HL-60/S4 treated with phorbol 12-myristate 13-acetate at 8.2 ng/mL for 4 days and 3 days (cell line): ENCODE data around the gene CSRNP3.

ENCODE experiments used
- in situ Hi-C: fragments of 300-500 bp; cut with MboI; formaldehyde crosslinking; loops from 2 replicates; pipeline ENCODE4 v1.15.0; 2022; ENCODE audit warnings: low sequenced_read_pairs

Gene CSRNP3

DNA sequence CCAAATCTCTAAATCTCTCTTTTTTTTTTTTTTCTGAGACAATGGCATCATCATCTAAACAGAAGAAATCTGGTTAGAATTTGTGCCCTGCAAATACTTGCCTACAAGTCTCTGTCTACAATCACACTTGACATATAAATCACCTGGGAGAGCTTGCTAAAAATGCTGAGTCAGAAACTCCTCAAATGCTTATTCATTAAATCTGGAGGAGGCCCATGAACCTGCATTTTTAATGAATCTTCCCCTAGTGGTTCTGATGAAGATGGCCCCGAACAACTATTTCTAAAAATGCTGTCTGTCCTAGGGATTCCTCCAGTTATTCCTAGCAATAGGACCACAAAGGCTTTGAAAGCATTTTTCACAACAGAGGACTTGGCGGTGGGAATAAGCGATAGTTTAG is 1.6 kb upstream of the CSRNP3 start:
- in situ Hi-C loops, result no loop called here

GRCh38 chr2:165470361-165470760 is 863 bp downstream of the CSRNP3 start:
- in situ Hi-C loops, result no loop called here

DNA sequence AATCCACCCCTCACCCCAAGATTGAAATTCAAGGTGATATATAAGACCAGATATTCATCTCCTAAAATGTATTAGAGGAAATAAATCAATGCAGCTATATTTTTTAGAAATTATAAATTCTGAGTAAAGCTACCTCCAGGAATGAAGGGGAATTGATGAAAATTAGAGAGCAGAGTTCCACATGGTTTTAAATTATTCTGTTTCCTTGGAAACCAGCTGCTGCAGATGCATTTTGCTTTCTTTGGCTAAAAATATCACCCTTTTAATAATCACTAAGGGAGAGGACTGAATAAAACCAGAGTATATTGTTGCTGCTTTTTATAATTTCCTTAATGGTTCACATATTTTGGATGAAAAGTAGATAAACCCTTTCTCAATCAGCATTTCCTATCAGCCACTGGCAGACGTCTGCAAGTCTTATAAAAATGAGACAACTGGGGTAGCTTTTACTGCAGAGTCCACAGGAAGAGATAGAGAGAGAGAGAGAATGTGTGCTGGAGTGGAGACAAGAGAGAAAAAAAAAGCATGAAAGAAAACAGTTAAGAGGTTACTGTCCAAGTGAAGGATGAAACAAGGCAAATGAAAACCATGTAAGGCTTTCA is 2.0 kb downstream of the CSRNP3 start:
- in situ Hi-C loops, result no loop called here

- in situ Hi-C loops, result no loop called here
These were observed 3.4 kb downstream of the CSRNP3 start for GRCh38 chr2:165472922-165473321.

GRCh38 chr2:165474619-165475276 is 5.2 kb downstream of the CSRNP3 start:
- in situ Hi-C loops, result no loop called here

GRCh38 chr2:165475277-165476004 is 5.9 kb downstream of the CSRNP3 start:
- in situ Hi-C loops, result no loop called here

- in situ Hi-C loops, result no loop called here
These were observed 10.4 kb downstream of the CSRNP3 start for GRCh38 chr2:165479856-165480255.

- in situ Hi-C loops, result no loop called here
These were observed 25.1 kb downstream of the CSRNP3 start for GRCh38 chr2:165494573-165494972.

DNA sequence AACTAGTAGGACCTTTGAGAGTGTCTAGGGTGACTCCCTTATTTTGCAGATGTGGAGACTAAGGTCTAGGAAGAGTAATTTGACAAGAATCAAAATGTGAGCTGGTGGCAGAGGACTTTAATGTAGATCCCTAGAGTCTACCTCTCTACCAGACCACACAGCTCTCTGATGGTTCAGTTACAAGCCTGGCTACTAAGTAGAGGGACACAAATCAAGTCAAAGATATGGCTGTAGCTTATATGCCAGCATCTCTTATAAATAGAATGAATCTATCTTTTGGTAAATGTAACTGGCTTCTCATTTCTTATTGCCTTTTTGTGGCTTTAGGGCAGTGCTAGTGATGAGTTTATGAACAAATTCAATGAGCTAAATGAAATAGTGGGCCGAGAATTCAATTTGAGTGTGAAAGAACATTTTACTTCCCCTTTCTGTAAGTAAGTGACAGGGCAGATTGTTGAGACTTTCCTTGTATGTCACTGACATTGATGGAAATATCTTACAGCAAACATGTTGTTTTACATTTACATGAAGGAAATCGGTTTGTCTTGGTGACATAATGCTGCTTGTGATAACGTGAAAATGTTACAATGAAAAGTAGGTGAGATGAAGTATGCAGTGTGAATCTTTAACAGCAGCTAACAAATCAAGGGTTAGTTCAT is 28.3 kb downstream of the CSRNP3 start:
- in situ Hi-C loops, result no loop called here

GRCh38 chr2:165499131-165499530 is 29.6 kb downstream of the CSRNP3 start:
- in situ Hi-C loops, result no loop called here

DNA sequence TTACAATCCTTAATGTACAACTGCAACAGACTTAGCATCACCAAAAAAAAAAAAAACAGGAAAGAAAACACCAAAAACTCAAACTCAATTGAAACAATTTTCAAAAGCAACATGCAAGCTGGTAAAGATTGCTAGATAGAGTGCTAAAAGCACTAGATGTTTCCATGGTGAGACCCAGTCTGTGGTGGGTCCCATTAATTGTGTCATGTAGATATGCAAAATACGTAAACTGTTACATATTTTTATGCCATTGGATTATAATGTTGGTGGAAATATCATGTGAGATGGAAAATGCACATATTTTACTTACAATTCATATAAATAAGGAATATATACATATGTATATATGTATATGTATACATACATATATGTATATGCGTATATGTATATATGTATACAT is 30.5 kb downstream of the CSRNP3 start:
- in situ Hi-C loops, result no loop called here

DNA sequence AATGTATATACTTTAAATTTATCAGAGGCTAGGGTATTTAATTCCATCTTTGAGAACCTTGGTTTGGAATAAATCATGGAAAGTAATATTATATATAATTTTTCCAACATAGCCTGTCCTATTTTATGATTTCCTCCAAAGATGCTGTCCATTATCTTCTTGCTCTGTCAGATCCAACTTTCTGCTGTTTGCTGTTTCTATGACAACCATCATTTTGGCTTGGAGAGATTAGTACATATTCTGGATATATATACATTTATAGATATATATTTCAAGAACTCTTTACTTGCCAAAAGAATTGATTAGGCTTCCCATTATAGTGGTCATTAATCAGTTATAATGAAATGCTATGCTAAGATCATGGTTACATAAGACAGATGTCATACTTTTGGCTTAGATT is 31.3 kb downstream of the CSRNP3 start:
- in situ Hi-C loops, result no loop called here

DNA sequence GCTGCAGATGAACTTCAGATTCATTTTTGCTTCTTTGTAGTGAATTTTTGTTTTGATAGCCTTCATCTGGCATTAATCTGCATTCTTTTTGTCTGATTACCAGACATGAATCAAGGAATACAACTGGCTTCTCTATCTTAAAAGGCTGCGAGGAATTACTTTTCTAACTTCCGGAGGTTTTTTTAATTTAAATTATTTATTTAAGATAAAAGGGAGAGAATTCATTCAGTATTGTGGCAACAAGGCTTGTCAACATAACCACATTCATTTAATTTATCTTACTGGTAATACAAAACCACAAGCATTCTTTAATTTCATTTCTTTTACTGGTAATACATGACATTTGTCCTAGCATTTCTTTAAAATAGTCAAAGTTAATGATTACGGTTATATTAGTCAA is 36.0 kb downstream of the CSRNP3 start:
- in situ Hi-C loops, result no loop called here

DNA sequence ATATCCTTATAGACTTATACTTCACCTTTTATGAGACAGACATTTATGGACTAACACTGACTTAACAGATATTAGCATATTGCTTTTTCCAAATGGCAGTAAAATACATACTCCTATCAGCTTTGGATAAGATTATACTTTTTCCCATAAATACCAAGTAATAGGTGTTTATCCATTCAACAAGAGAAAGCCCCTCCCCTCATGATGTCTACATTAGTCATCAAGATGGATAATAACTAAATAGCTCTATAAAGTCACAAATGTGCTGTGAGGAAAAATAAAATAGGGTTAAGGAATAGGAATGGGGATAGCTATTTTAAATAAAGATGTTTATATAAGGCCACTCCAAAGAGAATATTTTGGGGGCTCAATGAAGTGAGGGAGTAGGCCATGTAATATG is 39.4 kb downstream of the CSRNP3 start:
- in situ Hi-C loops, result no loop called here

DNA sequence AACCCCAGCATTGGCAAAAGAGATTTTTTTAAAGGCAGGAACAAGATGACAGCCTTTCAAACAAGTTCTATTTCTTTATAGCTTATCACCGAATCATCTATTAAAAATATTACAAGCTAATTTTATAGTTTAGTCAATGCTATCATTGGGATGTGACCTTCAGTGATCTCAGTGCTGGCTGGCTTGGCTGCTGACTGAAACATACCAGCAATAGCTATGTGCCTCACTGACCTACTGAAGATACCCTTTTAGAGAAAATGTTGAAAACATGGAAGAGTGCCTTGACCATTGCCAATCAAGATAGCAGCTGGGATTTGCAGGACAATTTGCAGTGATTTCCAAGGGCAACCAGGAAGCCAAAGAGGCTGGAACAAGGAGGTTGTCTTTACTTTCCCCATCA is 44.0 kb downstream of the CSRNP3 start:
- in situ Hi-C loops, result no loop called here

DNA sequence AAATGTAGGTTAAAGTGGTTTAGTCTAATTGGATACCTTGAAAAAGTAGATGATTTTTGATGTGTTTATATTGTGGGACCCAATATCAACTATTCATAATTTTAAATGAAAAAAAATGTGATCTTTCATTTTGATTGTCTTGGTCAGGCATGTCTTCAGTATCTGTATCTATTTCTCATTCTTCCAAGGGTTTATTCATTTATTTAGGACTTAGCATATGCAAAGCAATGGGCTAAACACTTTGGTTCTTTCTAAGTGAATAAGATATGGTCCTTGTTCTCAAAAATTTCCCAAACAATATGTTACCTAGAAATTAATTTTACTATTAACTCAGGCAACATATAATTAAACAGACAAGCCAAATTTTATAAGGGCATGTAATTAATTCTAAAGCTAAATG is 49.1 kb downstream of the CSRNP3 start:
- in situ Hi-C loops, result no loop called here

DNA sequence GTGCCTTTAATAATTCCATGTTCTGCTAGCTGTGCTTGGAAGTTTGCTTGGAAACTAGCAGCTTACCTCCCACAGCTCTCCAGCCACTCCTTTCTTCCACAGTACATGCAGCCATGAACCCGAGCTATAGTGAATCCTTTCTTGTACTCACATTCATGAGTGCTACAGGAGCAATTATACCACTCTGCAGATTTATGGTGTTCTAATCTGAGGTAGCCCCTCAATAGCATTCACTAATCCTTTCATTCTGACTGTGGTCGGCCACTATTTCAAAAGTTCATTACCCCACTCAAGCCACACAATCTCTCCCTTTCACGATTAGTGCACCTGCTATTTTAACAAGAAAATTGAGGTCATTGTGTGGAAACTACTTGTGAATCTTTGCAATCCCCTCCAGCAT is 53.2 kb downstream of the CSRNP3 start:
- in situ Hi-C loops, result no loop called here

- in situ Hi-C loops, result no loop called here
These were observed 55.2 kb downstream of the CSRNP3 start for GRCh38 chr2:165524720-165525119.

- in situ Hi-C loops, result no loop called here
These were observed 59.2 kb downstream of the CSRNP3 start for GRCh38 chr2:165528691-165529090.

- in situ Hi-C loops, result no loop called here
These were observed 59.6 kb downstream of the CSRNP3 start for GRCh38 chr2:165529130-165529529.

GRCh38 chr2:165533331-165533730 is 63.8 kb downstream of the CSRNP3 start:
- in situ Hi-C loops, result no loop called here

DNA sequence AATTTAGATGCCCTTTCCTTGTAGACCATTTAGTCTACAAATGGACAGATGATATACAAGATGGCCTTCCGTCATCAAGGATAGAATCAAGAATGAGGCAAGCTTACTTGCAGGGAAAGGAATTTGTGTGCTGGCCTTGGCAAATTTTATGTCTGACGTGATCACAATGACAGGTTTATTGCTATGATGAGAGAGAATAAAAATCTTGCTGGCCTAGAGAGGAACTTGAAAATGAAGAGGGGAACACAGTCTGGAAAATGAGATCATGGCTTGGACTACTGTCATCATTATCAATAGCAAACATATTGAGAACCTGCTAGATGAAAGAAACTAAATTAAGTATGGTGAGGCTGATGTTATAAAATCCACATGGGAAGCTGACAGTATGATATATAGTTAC is 66.0 kb downstream of the CSRNP3 start:
- in situ Hi-C loops, result no loop called here
